Sigmoid colon (tissue), 4 donors: ENCODE data around the gene CHCHD6.

ENCODE experiments used
- CTCF ChIP-seq, 4 experiments: fragments of 450-650 bp in 3 of 4; fragments of 200-600 bp in 1 of 4; IDR thresholded peaks; one replicate each; pipeline ENCODE4 v1.5.1; 2016 to 2019; ENCODE audit warnings: antibody characterized with exemption in 4 of 4, mild to moderate bottlenecking in 3 of 4, moderate library complexity in 2 of 4
- EP300 ChIP-seq, 4 donors: sonication (generic); formaldehyde crosslinking; IDR thresholded peaks; one replicate each; pipeline ENCODE4 v1.6.1; 2017; ENCODE audit warnings: antibody characterized with exemption in 4 of 4
- POLR2A ChIP-seq, 2 donors: fragments of 450-650 bp; IDR thresholded peaks; one replicate each; pipeline ENCODE4 v1.6.1; 2016; ENCODE audit warnings: antibody characterized with exemption in 2 of 2, mild to moderate bottlenecking in 2 of 2, moderate library complexity in 2 of 2
- POLR2AphosphoS5 ChIP-seq, 4 donors: sonication (generic); formaldehyde crosslinking; IDR thresholded peaks; one replicate each; pipeline ENCODE4 v1.6.1; 2017; ENCODE audit warnings: antibody characterized with exemption in 4 of 4

GRCh38 chr3:126878664-126879063 lies 174.6 kb downstream of the CHCHD6 start:
- TF ChIP-seq POLR2A (IDR thresholded peaks at IDR 0.05) (no peak), POLR2AphosphoS5 (IDR thresholded peaks at IDR 0.05) (no peak), CTCF (IDR thresholded peaks at IDR 0.05) (no peak), EP300 (IDR thresholded peaks at IDR 0.05) (no peak)
